Measurements from ENCODE around the gene SLC11A1. TPM values are rescaled to one million over a fixed set of nuclear protein-coding genes. Genes with fewer than 3 reads are reported as not detected.
A peak's percentile ranks its signal among the peaks of the same experiment; 100 is the strongest.

SLC11A1 gene
- total and polyA plus RNA-seq, 8 donors = 0.70 to 194 (median 0.97) TPM

GRCh38 chr2:218434456-218434855, 52.4 kb downstream of the SLC11A1 start:
- no peak for TF ChIP-seq CTCF (IDR thresholded peaks at IDR 0.05)
- no peaks in the 10 kb centered on the region for H3K27me3 ChIP-seq
- DNase-seq = no peak
- H3K4me1 ChIP-seq = peaks cover 0 to 7% of the 10 kb centered on the region in 2 donors
- no peaks in the 10 kb centered on the region for H3K9me3 ChIP-seq
- no peak overlapping the region for H3K4me3 ChIP-seq
- no peaks in the 10 kb centered on the region for H3K36me3 ChIP-seq
- no peak for ATAC-seq
- intact Hi-C loops (cut with DNase I) = no loop called here
- H3K27ac ChIP-seq = no peak overlapping the region

- intact Hi-C loops (cut with DNase I) = no loop called here
- H3K27me3 ChIP-seq = no peaks in the 10 kb centered on the region
- ATAC-seq (no peak), DNase-seq (no peak)
- peaks cover 0 to 7% of the 10 kb centered on the region in 2 donors for H3K4me1 ChIP-seq
- H3K9me3 ChIP-seq = no peaks in the 10 kb centered on the region
- no peak for TF ChIP-seq CTCF (IDR thresholded peaks at IDR 0.05)
- no peak overlapping the region for H3K4me3 ChIP-seq
- no peaks in the 10 kb centered on the region for H3K36me3 ChIP-seq
- no peak overlapping the region for H3K27ac ChIP-seq
Measured at GRCh38 chr2:218435003-218435982, 53.2 kb downstream of the SLC11A1 start.

GRCh38 chr2:218436992-218437391, 54.9 kb downstream of the SLC11A1 start:
- no peak for DNase-seq
- intact Hi-C loops (cut with DNase I) = no loop called here

GRCh38 chr2:218437969-218438368, 55.9 kb downstream of the SLC11A1 start:
- TF ChIP-seq CTCF (IDR thresholded peaks at IDR 0.05) = no peak
- H3K4me3 ChIP-seq = no peak overlapping the region
- intact Hi-C loops (cut with DNase I) = no loop called here
- H3K27me3 ChIP-seq = no peaks in the 10 kb centered on the region
- H3K36me3 ChIP-seq = no peaks in the 10 kb centered on the region
- no peak for DNase-seq
- no peak overlapping the region for H3K27ac ChIP-seq
- no peaks in the 10 kb centered on the region for H3K9me3 ChIP-seq
- H3K4me1 ChIP-seq = peaks cover 0 to 7% of the 10 kb centered on the region in 2 donors
- ATAC-seq = no peak

More at GRCh38 chr2:218436992-218437391, 54.9 kb downstream of the SLC11A1 start:
- Histone ChIP-seq H3K4me3 (no peak overlapping the region), H3K27me3 (no peaks in the 10 kb centered on the region), H3K27ac (no peak overlapping the region), H3K36me3 (no peaks in the 10 kb centered on the region), H3K9me3 (no peaks in the 10 kb centered on the region), H3K4me1 (peaks cover 0 to 7% of the 10 kb centered on the region in 2 donors)
- TF ChIP-seq CTCF (IDR thresholded peaks at IDR 0.05) = no peak
- ATAC-seq = no peak

GRCh38 chr2:218438596-218438995, 56.5 kb downstream of the SLC11A1 start:
- Histone ChIP-seq H3K4me3 (no peak overlapping the region), H3K36me3 (no peaks in the 10 kb centered on the region), H3K9me3 (no peaks in the 10 kb centered on the region), H3K27me3 (no peaks in the 10 kb centered on the region), H3K4me1 (peaks cover 0 to 7% of the 10 kb centered on the region in 2 donors), H3K27ac (no peak overlapping the region)
- ATAC-seq = no peak
- DNase-seq = peak in 1 of 4 donors; percentile 9
- intact Hi-C loops (cut with DNase I) = no loop called here
- no peak for TF ChIP-seq CTCF (IDR thresholded peaks at IDR 0.05)

All from left lung (tissue), 10 donors.